HCT116 (cell line): ENCODE results near the gene SPACA1. TPM values are rescaled to one million over a fixed set of nuclear protein-coding genes. Genes with fewer than 3 reads are reported as not detected.

Experiments used
- ATAC-seq: fragments of 200-7000 bp; cut with Tn5 transposase; 2 replicates; pipeline ENCODE4 v1.9.1; 2020; ENCODE audit warnings: mild to moderate bottlenecking, moderate library complexity
- BruUV-seq: library from RNA; stranded (reverse); fragments of 400-500 nt; replicated peaks from 2 replicates; lab custom pipeline; 2021; lab: Mats Ljungman, UMichigan
- CTCF ChIA-PET: fragments of 300-600 bp; sonication (Branson Sonifier 250); formaldehyde crosslinking; loops from one replicate; lab custom pipeline; 2021; ENCODE audit warnings: antibody characterized with exemption; lab: Charles Lee
- POLR2A ChIA-PET: fragments of 300-600, 350-600 bp; sonication (Branson Sonifier 250); formaldehyde crosslinking; loops from one replicate; lab custom pipeline; 2021; ENCODE audit warnings: antibody characterized with exemption; lab: Charles Lee
- RAD21 ChIA-PET, 2 experiments: fragments of 300-600 bp; sonication (Branson Sonifier 250); formaldehyde crosslinking; loops; one replicate each; lab custom pipeline; 2023; ENCODE audit warnings: low total read pairs in 2 of 2; ENCODE audit not compliant: uncharacterized antibody in 2 of 2, unreplicated experiment in 2 of 2, low non-redundant PET in 1 of 2; lab: Charles Lee
- DNase-seq: peaks from one replicate; pipeline ENCODE4 v3.0.0-alpha.2; 2010; ENCODE audit warnings: low read depth, low spot score
- H2AFZ ChIP-seq: fragments of 200-600 bp; shearing (Covaris generic), sonication (generic); 2 replicates; pipeline ENCODE4 v1.6.1; 2017; ENCODE audit warnings: low read depth, mixed run types, mixed read lengths, antibody characterized with exemption, low read length; ENCODE audit not compliant: poor library complexity, severe bottlenecking
- H3K27ac ChIP-seq: 2 replicates; pipeline ENCODE4 v1.5.1; 2012; ENCODE audit warnings: low read depth, low read length
- H3K27me3 ChIP-seq: fragments of 200-600 bp; sonication (generic); 2 replicates; pipeline ENCODE4 v1.6.1; 2016; ENCODE audit warnings: mixed run types, low read length, mixed read lengths; ENCODE audit not compliant: insufficient read depth
- H3K36me3 ChIP-seq, 2 experiments: fragments of 200-500 bp in 1 of 2; fragments of 200-600 bp in 1 of 2; sonication (Bioruptor generic) in 1 of 2; sonication (generic) in 1 of 2; 2 replicates each; pipeline versions ENCODE4 v1.5.1 to v1.6.1; 2014 to 2016; ENCODE audit warnings: low read length in 2 of 2, inconsistent platforms in 1 of 2, mixed read lengths in 1 of 2, mixed run types in 1 of 2; ENCODE audit not compliant: insufficient read depth in 2 of 2, control insufficient read depth in 1 of 2
- H3K4me1 ChIP-seq, 2 experiments: fragments of 200-600 bp in 1 of 2; sonication (generic) in 1 of 2; 2 replicates each; pipeline versions ENCODE4 v1.5.1 to v1.6.1; 2012 to 2017; ENCODE audit warnings: low read length in 2 of 2, inconsistent platforms in 1 of 2, mild to moderate bottlenecking in 1 of 2, mixed read lengths in 1 of 2, mixed run types in 1 of 2, moderate library complexity in 1 of 2; ENCODE audit not compliant: insufficient read depth in 2 of 2, control insufficient read depth in 1 of 2
- H3K4me2 ChIP-seq: fragments of 200-600 bp; sonication (generic); 2 replicates; pipeline ENCODE4 v1.6.1; 2017; ENCODE audit warnings: mixed run types, low read length, mixed read lengths
- H3K4me3 ChIP-seq, 2 experiments: fragments of 200-600 bp in 1 of 2; sonication (generic) in 1 of 2; replicated peaks in 1 of 2; 2 replicates each; pipeline ENCODE4 v1.5.1; 2011 to 2016; ENCODE audit warnings: low read length in 2 of 2, control low read depth in 1 of 2, low read depth in 1 of 2, mild to moderate bottlenecking in 1 of 2, mixed read lengths in 1 of 2, mixed run types in 1 of 2
- H3K79me2 ChIP-seq: fragments of 200-600 bp; sonication (generic); 2 replicates; pipeline ENCODE4 v1.6.1; 2017; ENCODE audit warnings: mild to moderate bottlenecking, mixed run types, low read length, moderate library complexity, mixed read lengths; ENCODE audit not compliant: insufficient read depth
- H3K9ac ChIP-seq: fragments of 200-600 bp; sonication (generic); 2 replicates; pipeline ENCODE4 v1.6.1; 2016; ENCODE audit warnings: low read length, mixed read lengths
- H3K9me2 ChIP-seq: fragments of 200-600 bp; sonication (generic), shearing (Covaris generic); 2 replicates; pipeline ENCODE4 v1.6.1; 2017; ENCODE audit warnings: mixed run types, mild to moderate bottlenecking, moderate library complexity; ENCODE audit not compliant: insufficient read depth
- H3K9me3 ChIP-seq, 2 experiments: fragments of 200-500 bp in 1 of 2; fragments of 200-600 bp in 1 of 2; sonication (Bioruptor generic) in 1 of 2; sonication (generic) in 1 of 2; 2 replicates each; pipeline ENCODE4 v1.6.1; 2014 to 2017; ENCODE audit warnings: low read length in 2 of 2, mixed read lengths in 2 of 2, inconsistent platforms in 1 of 2, low read depth in 1 of 2, mild to moderate bottlenecking in 1 of 2, mixed run types in 1 of 2, moderate library complexity in 1 of 2; ENCODE audit not compliant: control insufficient read depth in 1 of 2, insufficient read depth in 1 of 2
- H4K20me1 ChIP-seq: fragments of 200-600 bp; sonication (generic), shearing (Covaris generic); 2 replicates; pipeline ENCODE4 v1.6.1; 2017; ENCODE audit warnings: mixed run types, mild to moderate bottlenecking, moderate library complexity; ENCODE audit not compliant: insufficient read depth
- CEBPB ChIP-seq: IDR thresholded peaks from 2 replicates; pipeline ENCODE4 v1.6.1; 2012; ENCODE audit warnings: low read depth
- ELF1 ChIP-seq: IDR thresholded peaks from 2 replicates; pipeline ENCODE4 v1.6.1; 2012; ENCODE audit warnings: low read depth, borderline replicate concordance
- FOSL1 ChIP-seq: IDR thresholded peaks from 2 replicates; pipeline ENCODE4 v1.6.1; 2012; ENCODE audit warnings: low read depth
- JUND ChIP-seq: IDR thresholded peaks from 2 replicates; pipeline ENCODE4 v1.6.1; 2012
- RAD21 ChIP-seq: IDR thresholded peaks from 2 replicates; pipeline ENCODE4 v1.6.1; 2012; ENCODE audit warnings: low read depth, mild to moderate bottlenecking
- SP1 ChIP-seq: IDR thresholded peaks from 2 replicates; pipeline ENCODE4 v1.6.1; 2012; ENCODE audit warnings: low read depth
- SRF ChIP-seq: IDR thresholded peaks from 2 replicates; pipeline ENCODE4 v1.6.1; 2012; ENCODE audit warnings: low read depth
- TCF7L2 ChIP-seq: IDR thresholded peaks from 2 replicates; pipeline ENCODE4 v1.7.0; 2011; ENCODE audit warnings: borderline replicate concordance, inconsistent platforms; ENCODE audit not compliant: insufficient read depth, insufficient read length; ENCODE audit errors: extremely low read depth
- intact Hi-C: fragments of 100-400 bp; cut with micrococcal nuclease; formaldehyde crosslinking; loops from 2 replicates; pipeline ENCODE4 v1.10.0; 2022
- total RNA-seq: library from RNA; stranded (reverse); gene quantifications from one replicate; pipeline ENCODE4 v1.2.1, GENCODE V29; 2021; ENCODE audit not compliant: unreplicated experiment
- TF ChIP-seq, protein P1 (sequence below): IDR thresholded peaks from 2 replicates; pipeline ENCODE4 v1.6.1; 2012
- TF ChIP-seq, protein P2 (sequence below), 3 experiments: fragments of 200-600 bp in 1 of 3; sonication (generic) in 1 of 3; IDR thresholded peaks in 2 of 3; conservative IDR thresholded peaks in 1 of 3; 2 replicates each; pipeline ENCODE4 v1.5.1; 2012 to 2017; ENCODE audit warnings: low read depth in 2 of 3, low read length in 2 of 3, antibody characterized with exemption in 1 of 3, borderline replicate concordance in 1 of 3, control low read depth in 1 of 3, mild to moderate bottlenecking in 1 of 3, mixed read lengths in 1 of 3, mixed run types in 1 of 3, moderate library complexity in 1 of 3; ENCODE audit not compliant: insufficient read depth in 1 of 3
- TF ChIP-seq, protein P3 (sequence below): IDR thresholded peaks from 2 replicates; pipeline ENCODE4 v1.6.1; 2012; ENCODE audit warnings: low read depth
- TF ChIP-seq, protein P4 (sequence below): IDR thresholded peaks from 2 replicates; pipeline ENCODE4 v1.6.1; 2012

The SPACA1 gene
- total RNA-seq, 1 experiment from 2014 or later: not detected

GRCh38 chr6:88072462-88072861, 24.8 kb downstream of the SPACA1 start:
- H3K4me2 ChIP-seq: no peak overlapping the region
- TF ChIP-seq SRF (no peak), RAD21 (no peak), FOSL1 (no peak), TCF7L2 (no peak), CEBPB (no peak)
- TF ChIP-seq, protein P1, sequence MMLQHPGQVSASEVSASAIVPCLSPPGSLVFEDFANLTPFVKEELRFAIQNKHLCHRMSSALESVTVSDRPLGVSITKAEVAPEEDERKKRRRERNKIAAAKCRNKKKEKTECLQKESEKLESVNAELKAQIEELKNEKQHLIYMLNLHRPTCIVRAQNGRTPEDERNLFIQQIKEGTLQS: no peak
- TF ChIP-seq, protein P2, sequence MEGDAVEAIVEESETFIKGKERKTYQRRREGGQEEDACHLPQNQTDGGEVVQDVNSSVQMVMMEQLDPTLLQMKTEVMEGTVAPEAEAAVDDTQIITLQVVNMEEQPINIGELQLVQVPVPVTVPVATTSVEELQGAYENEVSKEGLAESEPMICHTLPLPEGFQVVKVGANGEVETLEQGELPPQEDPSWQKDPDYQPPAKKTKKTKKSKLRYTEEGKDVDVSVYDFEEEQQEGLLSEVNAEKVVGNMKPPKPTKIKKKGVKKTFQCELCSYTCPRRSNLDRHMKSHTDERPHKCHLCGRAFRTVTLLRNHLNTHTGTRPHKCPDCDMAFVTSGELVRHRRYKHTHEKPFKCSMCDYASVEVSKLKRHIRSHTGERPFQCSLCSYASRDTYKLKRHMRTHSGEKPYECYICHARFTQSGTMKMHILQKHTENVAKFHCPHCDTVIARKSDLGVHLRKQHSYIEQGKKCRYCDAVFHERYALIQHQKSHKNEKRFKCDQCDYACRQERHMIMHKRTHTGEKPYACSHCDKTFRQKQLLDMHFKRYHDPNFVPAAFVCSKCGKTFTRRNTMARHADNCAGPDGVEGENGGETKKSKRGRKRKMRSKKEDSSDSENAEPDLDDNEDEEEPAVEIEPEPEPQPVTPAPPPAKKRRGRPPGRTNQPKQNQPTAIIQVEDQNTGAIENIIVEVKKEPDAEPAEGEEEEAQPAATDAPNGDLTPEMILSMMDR (IDR thresholded peaks at IDR 0.05 in 2 of 3, conservative IDR thresholded peaks at IDR 0.05 in 1 of 3; ENCODE audit: borderline replicate concordance in 1 of 3, insufficient read depth in 1 of 3, low read depth in 2 of 3, low read length in 2 of 3): no peak
- TF ChIP-seq, all 23 proteins: peak for 0
- intact Hi-C loops: no loop called here
- Histone ChIP-seq H3K79me2 (no peaks in the 10 kb centered on the region), H2AFZ (no peak overlapping the region), H4K20me1 (no peaks in the 10 kb centered on the region), H3K4me1 (no peaks in the 10 kb centered on the region), H3K4me3 (no peak overlapping the region), H3K36me3 (no peaks in the 10 kb centered on the region), H3K27ac (no peak overlapping the region), H3K9me2 (no peaks in the 10 kb centered on the region), H3K9ac (no peak overlapping the region), H3K27me3 (peaks cover 35% of the 10 kb centered on the region), H3K9me3 (no peaks in the 10 kb centered on the region)
- RAD21 ChIA-PET: no interaction called here
- BruUV-seq: no TSS peak
- DNase-seq (no peak), ATAC-seq (no peak)
- CTCF ChIA-PET: no interaction called here
- POLR2A ChIA-PET: no interaction called here

GRCh38 chr6:88074791-88075190, 27.1 kb downstream of the SPACA1 start:
- Histone ChIP-seq H3K79me2 (no peaks in the 10 kb centered on the region), H3K9me3 (no peaks in the 10 kb centered on the region), H3K4me3 (no peak overlapping the region), H3K27me3 (peaks cover 30% of the 10 kb centered on the region), H3K36me3 (no peaks in the 10 kb centered on the region), H3K9me2 (no peaks in the 10 kb centered on the region), H3K4me1 (no peaks in the 10 kb centered on the region), H2AFZ (no peak overlapping the region), H4K20me1 (no peaks in the 10 kb centered on the region), H3K27ac (no peak overlapping the region), H3K4me2 (no peak overlapping the region), H3K9ac (no peak overlapping the region)
- intact Hi-C loops: no loop called here
- CTCF ChIA-PET: no interaction called here
- RAD21 ChIA-PET: no interaction called here
- BruUV-seq: no TSS peak
- POLR2A ChIA-PET: no interaction called here
- ATAC-seq: no peak
- DNase-seq: no peak
- TF ChIP-seq ELF1: no peak
- no peak for TF ChIP-seq JUND
- TF ChIP-seq, protein P3, sequence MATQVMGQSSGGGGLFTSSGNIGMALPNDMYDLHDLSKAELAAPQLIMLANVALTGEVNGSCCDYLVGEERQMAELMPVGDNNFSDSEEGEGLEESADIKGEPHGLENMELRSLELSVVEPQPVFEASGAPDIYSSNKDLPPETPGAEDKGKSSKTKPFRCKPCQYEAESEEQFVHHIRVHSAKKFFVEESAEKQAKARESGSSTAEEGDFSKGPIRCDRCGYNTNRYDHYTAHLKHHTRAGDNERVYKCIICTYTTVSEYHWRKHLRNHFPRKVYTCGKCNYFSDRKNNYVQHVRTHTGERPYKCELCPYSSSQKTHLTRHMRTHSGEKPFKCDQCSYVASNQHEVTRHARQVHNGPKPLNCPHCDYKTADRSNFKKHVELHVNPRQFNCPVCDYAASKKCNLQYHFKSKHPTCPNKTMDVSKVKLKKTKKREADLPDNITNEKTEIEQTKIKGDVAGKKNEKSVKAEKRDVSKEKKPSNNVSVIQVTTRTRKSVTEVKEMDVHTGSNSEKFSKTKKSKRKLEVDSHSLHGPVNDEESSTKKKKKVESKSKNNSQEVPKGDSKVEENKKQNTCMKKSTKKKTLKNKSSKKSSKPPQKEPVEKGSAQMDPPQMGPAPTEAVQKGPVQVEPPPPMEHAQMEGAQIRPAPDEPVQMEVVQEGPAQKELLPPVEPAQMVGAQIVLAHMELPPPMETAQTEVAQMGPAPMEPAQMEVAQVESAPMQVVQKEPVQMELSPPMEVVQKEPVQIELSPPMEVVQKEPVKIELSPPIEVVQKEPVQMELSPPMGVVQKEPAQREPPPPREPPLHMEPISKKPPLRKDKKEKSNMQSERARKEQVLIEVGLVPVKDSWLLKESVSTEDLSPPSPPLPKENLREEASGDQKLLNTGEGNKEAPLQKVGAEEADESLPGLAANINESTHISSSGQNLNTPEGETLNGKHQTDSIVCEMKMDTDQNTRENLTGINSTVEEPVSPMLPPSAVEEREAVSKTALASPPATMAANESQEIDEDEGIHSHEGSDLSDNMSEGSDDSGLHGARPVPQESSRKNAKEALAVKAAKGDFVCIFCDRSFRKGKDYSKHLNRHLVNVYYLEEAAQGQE: no peak
- TF ChIP-seq, protein P4, sequence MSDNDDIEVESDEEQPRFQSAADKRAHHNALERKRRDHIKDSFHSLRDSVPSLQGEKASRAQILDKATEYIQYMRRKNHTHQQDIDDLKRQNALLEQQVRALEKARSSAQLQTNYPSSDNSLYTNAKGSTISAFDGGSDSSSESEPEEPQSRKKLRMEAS: no peak
- TF ChIP-seq, protein P2 (IDR thresholded peaks at IDR 0.05 in 2 of 3, conservative IDR thresholded peaks at IDR 0.05 in 1 of 3; ENCODE audit: borderline replicate concordance in 1 of 3, insufficient read depth in 1 of 3, low read depth in 2 of 3, low read length in 2 of 3): no peak
- no peak for TF ChIP-seq SP1
- no peak for TF ChIP-seq RAD21
- no peak for TF ChIP-seq TCF7L2
